ELF-1 (cell line): ENCODE measurements around the gene UBIAD1.
"Not testable (repeated sequence)": the region's sequence is repeated elsewhere in the genome, so short reads cannot be mapped to it uniquely, and the experiment has no call there.

Source experiments
- DNase-seq: peaks from one replicate; pipeline ENCODE4 v3.0.0-alpha.2; 2016; ENCODE audit warnings: low read depth, low spot score

UBIAD1 gene, protein sequence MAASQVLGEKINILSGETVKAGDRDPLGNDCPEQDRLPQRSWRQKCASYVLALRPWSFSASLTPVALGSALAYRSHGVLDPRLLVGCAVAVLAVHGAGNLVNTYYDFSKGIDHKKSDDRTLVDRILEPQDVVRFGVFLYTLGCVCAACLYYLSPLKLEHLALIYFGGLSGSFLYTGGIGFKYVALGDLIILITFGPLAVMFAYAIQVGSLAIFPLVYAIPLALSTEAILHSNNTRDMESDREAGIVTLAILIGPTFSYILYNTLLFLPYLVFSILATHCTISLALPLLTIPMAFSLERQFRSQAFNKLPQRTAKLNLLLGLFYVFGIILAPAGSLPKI

DNA sequence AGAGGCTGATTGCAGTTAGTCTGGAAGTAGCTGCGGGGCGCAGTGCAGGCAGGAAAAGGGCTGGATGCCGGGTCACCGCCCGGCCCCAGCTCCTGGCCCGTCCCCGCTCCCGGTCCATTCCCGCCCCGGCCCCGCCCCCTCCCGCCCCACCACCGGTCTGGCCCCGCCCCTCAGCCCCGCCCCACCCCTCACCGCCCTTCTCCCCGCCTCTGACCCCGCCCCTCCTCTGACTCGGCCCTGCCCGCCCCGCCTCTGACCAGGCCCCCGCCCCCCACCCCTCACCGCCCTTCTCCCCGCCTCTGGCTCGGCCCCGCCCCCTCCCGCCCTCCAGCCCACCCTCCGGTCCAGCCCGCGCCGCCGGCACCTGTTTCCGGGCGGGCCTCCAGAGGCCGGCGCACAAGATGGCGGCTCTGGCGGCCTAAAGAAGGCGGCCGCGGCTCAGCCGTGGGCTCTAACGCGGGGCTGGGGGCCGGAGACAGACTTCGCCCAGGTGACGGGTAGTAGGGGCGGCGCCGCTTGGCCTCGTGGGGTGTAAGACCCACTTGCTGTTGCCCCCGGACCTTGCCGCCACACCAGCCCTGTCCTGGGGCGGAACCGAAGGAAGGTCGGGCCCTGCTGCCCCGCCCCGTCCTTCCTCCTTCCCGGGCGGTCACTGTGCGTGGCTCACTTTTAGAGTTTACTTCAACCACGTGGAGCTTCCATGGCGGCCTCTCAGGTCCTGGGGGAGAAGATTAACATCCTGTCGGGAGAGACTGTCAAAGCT, at the start of gene UBIAD1:
TSS of gene UBIAD1 (plus strand) at position 367 of the 763 bp plus-strand sequence. CDS start at position 701, 334 bp downstream.
- DNase-seq = peak; percentile 85

DNA sequence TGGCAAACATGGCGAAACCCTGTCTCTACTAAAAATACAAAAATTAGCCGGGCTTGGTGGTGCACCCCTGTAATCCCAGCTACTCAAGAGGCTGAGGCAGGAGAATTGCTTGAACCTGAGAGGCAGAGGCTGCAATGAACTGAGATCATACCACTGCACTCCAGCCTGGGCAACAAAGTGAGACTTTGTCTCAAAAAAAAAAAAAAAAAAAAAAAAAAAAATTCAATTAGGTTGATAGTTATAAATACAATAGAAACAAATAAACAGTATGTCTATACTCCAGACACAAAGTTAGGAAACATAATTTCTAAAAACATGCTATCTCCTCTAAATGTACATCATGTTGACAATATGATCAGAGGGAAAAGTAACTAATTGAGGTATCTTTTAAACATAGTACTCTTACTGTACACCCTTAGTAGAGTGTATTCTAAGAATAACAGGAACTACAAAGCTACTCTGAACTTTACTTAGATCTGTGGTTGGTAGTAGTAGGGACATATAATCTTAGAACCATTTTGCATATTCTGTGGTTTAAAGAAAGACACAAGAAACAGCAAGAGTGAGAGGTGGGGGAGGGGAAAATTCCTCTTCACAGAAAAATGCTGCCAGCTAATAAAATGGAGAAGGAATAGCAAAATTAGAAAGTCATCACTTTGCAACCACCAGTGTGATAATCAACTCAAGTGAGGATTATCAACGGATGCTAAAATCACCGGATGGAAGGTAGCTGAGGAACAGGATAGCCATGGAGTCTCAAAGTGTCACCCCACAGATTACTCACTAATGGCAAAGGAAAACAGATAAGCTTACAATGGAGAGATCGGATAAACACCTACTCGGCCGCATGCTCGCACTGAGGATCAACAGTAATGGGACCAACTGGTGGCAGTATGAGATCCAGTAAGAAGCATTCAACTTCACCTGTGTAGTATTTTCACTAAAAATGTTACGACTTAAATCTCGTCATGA, 45.6 kb upstream of the UBIAD1 start:
- no peak for DNase-seq

DNA sequence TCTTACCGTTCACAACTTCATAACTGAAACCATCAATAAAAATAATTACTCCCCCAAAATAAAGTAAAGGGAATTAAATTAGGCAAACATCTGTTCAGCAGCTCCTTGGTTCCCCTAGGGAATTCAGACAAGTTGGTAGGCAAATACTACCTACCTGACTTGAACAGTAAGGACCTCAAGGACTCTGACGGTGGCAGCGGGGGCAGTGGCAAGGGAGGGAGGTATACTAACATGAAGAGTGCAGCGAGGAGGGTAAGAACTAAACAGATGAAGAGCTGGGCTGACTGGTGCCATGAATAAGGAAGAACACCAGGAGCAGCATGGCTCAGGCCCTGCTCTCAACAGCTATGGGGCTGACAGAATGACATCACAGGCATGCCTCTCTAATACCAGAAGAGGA, 43.8 kb upstream of the UBIAD1 start:
- no peak for DNase-seq

DNA sequence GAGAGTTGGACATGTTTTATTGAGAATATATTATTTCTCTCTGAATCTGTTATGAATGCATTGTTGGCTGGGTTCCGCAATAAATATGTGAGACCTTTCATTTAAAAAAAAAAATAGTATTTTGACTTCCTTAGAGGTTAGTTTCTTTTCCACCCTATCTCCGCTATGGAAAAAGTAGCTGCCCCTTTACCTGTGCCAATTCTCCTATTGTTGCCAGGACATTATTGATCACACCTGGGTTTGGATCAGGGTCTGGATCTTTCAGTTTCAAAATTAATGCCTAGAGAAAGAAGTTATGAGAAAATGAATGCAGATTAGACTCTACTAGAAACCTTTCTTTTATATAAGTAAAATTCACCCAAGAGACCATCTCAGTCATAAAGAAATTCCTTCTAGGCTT, 39.8 kb upstream of the UBIAD1 start:
- DNase-seq = no peak

DNA sequence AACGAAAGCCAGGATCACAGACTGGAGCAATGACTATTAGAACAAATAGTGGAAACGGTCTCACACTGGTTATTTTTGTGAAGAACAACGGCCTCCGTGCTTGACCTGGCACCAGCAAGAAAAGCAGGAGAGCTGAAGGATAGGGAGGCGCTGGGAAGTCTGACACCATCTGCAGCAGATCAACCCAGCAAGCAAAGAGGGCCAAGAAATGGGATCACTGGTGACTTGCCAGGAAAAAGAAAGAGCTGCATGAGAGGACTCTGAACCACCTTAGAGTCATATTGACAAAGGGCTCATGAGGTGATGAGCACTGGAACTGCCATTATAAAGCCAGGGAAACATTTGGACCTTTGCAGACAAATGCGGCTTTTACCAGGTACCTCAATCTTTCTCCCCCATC, 35.6 kb upstream of the UBIAD1 start:
- no peak for DNase-seq

DNA sequence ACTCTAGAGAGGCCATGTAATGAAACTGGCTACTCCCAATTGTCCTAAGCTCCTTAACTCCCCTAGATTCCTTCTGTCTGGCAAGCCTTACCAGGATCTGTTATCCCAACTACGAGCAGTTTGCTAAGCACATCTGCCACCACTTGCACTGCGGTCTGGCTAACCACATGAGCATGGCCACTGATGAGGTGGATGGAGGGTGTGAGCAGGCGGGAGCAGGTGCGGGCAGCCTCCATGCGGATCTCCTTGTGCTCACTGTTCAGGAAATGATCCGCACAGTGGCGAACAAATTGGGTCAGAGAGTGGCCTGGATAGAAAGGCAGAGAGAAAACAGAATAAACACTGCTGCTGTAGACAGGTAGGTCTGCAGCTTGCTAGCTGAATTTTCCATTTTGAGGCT, 34.7 kb upstream of the UBIAD1 start:
- DNase-seq = no peak

DNA sequence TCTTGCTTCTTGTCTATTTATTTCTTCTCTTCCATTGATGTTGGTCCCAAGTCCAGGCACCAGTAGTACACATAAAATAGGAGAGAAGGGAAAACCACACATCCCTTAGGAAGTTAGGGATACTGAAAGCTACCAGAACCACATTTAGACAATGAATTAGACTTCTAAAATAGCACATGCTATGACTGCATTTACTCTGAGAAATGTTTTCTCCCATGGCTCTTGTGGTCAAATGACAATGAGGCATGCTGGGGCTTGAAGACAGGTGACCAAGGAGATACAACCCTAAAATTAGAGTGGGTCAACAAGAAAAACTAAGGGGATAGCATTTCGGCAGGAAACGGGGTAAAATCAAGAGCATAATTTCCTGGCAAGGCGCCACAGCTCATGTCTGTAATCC, 27.8 kb upstream of the UBIAD1 start:
- DNase-seq = no peak

DNA sequence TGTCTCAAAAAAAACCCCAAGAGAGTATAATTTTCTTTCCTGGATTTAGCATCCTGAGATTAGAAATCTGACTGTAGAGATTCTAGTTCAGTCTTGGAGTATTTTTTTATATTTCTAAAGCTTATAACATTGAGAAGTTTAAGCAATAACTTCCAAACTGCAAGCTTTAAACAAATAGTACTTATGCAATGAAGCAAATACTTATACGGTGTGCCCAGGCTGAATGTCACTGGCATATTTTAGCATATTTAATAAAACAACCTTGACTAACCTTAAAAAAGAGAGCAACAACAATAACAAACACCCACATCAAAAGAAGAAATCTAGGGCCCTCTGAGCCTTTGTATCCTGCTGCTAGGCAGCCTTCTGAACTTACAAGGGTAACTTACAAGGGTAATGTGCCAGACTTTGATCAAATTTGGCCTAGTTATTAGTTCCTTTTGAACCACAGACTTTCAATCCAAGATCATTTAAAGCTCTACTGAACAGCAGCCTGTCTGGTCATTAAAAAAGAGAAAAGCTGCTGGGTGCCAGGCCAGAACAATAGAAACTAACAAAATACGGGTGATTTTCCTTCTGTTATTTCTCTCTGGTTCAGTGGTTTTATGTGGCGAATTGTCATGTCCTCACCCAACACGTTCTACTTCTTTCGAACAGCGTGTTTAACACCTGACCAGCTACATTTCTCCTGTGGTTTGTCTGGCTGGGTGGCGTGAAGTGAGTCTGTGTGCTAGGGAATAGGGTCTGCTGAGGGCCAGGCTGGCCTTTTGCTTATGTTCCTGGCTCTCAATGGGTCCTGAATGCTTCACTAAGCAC, 26.9 kb upstream of the UBIAD1 start:
- no peak for DNase-seq

DNA sequence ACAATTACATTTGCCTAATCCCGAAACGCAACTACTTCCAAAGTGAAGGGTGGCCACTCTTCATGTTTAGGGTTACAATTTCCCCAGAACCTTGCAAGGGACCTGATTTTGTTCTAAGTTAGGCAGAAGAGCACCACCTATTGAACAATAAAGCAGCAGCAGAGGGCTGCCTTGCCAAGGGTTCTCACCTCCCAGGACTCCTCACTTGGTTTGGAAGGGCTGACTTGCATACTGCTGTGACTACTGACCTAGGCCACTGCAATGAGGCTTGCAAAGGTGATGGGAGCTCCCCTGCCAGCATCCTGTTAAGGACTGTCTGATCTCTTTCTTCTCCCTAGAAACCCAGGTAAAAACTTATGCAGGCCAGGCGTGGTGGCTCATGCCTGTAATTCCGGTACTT, 24.8 kb upstream of the UBIAD1 start:
- DNase-seq = peak; percentile 18

DNA sequence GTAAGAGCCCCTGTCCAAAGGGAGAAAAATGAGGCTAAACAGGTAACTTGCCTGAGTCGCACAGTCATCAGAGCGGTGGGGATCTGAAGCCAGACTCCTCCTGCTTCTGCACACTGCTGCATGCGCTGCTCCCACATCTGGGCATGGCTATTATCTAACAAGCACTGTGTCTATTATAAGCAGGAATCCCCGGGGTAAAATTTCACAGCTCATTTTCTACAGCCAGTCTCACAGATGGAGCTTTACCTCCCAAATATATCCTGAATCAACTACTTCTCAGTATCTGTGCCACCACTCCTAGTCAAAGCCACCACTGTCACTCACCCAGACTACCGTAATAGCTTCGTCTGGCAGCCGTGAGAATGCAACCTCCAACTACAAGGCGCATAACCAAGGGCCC, 20.5 kb upstream of the UBIAD1 start:
- no peak for DNase-seq

DNA sequence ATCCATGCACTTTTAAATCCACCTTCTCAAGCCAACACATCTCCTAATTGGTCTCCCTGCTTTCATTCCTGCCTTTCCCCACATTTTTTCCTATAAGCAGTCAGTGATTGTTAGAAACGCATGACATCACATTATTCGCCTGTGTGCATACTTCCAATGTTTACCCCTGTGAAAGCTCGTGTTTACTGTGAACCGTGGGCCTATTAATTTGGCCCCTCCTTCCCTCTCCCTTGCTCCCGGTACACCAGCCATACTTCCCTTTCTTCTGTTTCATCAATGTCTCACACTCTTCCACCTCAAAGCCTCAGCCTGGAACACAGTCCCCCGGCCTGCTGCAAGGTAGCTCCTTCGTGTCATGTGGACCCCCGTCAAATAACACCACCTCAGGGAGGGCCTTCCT, 19.8 kb upstream of the UBIAD1 start:
- no peak for DNase-seq

DNA sequence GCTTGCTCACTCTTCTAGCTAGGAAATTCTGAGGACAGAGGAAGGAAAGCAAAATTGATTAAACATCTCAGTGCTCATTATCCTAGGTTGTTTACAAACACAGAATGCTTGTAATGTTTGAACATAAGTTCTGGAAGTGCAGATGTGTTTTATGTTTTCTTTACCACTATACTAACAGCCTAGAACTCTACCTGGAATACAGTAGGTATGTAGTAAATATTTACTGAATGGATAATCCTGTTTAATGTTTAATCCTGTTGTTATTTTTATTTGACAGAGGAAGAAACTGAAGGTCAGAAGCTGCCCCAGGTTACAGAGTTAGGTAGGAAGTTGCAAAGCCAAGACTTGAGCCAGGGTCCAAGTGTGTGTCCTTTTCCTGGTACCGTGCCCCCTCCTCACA, 16.7 kb upstream of the UBIAD1 start:
- no peak for DNase-seq

DNA sequence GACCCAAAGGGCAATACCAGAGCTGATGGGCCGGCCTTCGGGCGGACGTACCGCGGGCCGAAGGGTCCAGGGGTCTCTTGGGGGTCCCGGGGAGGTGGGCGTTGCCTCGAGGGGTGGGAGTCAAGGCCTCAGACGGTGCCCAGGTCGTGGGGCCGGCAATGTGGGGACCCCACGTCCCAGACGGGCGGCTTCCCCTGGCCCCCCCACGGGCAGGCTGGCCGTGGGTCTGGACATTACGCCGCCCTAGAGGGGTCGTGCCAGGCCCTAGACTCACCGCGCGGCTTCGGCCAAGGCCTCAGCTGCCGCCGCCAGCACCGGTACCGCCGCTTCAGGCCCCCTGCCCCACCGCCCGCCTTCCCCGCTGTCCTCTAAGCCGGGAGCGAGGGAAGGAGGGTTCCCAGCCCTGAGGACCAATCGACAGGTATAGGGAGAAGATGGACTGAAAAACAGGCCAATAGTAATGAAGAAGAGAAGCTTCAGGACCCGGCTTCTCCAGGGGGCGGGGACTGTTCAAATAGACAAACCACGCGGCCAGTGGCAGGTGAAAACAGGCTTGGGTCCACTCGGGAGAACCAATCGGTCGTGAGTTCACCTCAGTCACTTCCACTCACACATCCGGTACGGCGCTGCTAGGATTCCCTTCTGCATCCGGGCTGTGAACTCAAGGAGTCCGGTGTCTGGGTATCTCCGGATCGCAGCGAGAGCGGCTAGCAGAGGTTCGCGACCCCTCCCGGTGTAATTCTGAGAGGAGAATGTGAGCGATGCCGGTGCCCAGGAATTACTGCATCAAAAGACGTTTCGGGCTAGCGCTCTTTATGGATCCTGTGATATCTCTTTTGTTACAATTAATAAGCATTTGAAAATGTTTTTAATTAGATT, 10.6 kb upstream of the UBIAD1 start, which contains the start of gene MTOR:
TSS of gene MTOR (minus strand) at position 381 of the 879 bp plus-strand sequence. CDS start 3,142 bp downstream, outside the sequence.
- DNase-seq = peak; percentile 100

DNA sequence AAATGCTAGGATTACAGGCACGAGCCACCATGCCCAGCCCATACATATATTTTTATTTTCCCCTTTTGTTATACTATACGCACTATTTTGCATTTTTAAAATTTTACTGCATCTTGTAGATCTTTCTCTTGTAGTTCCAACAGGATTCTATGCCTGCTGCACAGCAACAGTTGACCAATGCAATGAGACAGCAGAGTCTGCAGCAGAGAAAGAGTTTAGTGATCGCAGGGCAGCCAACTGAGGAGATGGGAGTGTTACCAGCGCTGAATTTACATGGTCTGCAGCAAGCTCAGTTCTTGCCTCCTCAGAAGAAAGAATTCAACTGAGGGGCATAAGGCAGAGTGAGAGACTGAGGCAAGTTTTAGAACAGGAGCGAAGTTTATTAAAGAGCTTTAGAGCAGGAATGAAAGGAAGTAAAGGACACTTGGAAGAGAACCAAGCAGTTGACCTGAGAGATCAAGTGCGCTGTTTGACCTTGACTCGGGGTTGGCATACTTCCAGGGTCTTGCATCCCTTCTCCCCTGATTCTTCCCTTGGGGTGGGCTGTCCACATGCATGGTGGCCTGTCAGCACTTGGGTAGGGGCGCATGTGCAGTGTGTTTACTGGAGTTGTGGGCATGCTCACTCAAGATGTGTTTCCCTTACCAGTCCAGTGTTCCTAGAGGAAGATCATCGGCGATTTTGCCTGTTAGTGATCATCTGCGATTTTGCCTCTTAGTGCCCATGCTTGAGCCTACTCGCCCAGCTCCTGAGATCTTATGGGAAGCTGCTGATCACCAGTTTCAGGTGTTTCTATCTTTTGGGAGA, 6.5 kb upstream of the UBIAD1 start:
- DNase-seq = no peak

DNA sequence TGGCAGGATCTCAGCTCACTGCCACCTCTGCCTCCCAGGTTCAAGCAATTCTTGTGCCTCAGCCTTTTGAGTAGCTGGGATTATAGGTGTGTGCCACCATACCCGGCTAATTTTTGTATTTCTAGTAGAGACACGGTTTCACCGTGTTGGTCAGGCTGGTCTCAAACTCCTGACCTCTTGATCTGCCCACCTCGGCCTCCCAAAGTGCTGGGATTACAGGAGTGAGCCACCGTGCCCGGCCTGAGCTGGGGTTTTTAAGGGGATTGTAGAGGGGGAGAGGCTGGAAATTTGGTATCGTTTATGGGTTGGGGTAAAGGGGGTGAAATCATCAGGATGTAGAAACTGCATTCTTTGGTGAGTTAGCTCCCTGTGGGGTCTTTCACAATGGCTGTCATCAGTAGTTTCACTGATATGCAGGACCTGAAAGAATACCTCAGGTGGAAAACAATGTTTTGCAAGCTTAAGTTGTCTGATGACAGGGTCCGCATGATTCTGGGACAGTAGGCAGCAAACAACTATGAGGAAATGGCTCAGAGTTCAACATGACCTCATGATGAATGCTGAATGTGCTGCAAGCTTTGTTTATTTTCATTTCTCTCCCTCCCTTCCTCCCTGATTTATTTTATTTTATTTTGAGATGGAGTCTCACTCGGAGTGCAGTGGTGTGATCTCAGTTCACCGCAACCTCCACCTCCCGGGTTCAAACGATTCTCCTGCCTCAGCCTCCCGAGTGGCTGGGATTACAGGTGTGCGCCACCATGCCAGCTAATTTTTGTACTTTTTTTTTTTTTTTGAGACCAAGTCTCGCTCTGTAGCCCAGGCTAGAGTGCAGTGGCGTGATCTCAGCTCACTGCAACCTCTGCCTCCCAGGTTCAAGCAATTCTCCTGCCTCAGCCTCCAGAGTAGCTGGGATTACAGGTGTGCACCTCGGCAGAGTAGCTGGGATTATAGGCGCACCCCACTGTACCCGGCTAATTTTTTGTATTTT, 5.4 kb upstream of the UBIAD1 start:
- DNase-seq = not testable (repeated sequence)

DNA sequence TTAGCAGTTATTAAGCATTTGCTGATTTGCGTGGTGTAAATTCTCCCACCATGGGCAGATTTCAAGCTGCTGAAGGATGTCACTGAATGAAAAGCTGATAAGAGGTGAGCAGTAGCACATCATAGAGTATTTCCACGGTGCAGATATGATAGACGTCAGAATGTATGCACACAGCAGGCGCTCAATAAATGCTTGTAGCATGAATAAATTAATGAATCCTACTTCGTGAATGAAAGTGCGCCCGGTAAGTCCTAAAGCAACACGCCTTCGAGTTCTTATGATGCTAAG, 510 bp upstream of the UBIAD1 start:
- no peak for DNase-seq

DNA sequence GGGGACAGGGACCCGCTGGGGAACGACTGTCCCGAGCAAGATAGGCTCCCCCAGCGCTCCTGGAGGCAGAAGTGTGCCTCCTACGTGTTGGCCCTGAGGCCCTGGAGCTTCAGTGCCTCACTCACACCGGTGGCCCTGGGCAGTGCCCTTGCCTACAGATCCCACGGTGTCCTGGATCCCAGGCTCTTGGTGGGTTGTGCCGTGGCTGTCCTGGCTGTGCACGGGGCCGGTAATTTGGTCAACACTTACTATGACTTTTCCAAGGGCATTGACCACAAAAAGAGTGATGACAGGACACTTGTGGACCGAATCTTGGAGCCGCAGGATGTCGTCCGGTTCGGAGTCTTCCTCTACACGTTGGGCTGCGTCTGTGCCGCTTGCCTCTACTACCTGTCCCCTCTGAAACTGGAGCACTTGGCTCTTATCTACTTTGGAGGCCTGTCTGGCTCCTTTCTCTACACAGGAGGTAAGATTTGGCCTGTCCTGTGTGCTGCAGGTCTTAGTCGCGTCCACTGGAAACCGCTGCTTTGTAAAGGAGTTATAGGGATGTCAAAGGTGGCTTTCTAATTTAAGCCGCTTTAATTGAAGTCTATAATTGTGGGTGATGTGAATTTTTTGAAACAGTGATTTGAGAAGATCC, 717 bp downstream of the UBIAD1 start:
- DNase-seq = no peak

DNA sequence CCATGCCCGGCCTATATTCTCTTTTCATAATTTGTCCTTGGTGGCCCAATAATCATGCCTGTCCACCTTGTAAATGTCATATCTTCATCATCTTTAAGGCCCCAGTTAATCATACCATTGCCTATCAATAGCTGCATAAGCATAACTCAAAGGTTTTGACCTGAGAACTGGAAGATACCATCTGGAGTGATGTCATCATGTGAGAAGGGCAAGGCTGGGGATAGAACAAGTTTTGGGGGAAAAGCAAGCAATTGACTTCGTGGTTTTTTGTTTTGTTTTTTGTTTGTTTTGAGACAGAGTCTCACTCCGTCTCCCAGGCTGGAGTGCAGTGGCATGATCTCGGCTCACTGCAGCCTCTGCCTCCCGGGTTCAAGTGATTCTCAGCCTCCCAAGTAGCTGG, 6.2 kb downstream of the UBIAD1 start:
- DNase-seq = no peak
